ENCODE results near the gene RUFY4. TPM values are rescaled to one million over a fixed set of nuclear protein-coding genes. Genes with fewer than 3 reads are reported as not detected.

The RUFY4 gene
- total and polyA plus RNA-seq, 2 donors (not counting 3 experiments of a cell fraction or from before 2014, with no cell fraction given): not detected

GRCh38 chr2:218130377-218130776 is 61.3 kb downstream of the RUFY4 start:
- TF ChIP-seq MYC (IDR thresholded peaks at IDR 0.05; ENCODE audit: low read depth, low read length) (no peak), FOS (IDR thresholded peaks at IDR 0.05; ENCODE audit: borderline replicate concordance, insufficient read depth, low read length) (no peak), JUN (IDR thresholded peaks at IDR 0.05; ENCODE audit: borderline replicate concordance, insufficient read depth, insufficient read length, low read depth) (no peak), MAX (IDR thresholded peaks at IDR 0.05; ENCODE audit: insufficient read depth, insufficient read length) (no peak), POLR2AphosphoS5 (IDR thresholded peaks at IDR 0.05; ENCODE audit: insufficient read depth, low read depth, low read length) (no peak), POLR2A (IDR thresholded peaks at IDR 0.05; ENCODE audit: low read depth, low read length) (no peak), GATA2 (IDR thresholded peaks at IDR 0.05; ENCODE audit: insufficient read depth, insufficient read length, low read depth, low read length) (no peak), EZH2 (IDR thresholded peaks at IDR 0.05; ENCODE audit: borderline replicate concordance, low read depth, low read length, severe bottlenecking) (no peak)
- TF ChIP-seq, protein P1, sequence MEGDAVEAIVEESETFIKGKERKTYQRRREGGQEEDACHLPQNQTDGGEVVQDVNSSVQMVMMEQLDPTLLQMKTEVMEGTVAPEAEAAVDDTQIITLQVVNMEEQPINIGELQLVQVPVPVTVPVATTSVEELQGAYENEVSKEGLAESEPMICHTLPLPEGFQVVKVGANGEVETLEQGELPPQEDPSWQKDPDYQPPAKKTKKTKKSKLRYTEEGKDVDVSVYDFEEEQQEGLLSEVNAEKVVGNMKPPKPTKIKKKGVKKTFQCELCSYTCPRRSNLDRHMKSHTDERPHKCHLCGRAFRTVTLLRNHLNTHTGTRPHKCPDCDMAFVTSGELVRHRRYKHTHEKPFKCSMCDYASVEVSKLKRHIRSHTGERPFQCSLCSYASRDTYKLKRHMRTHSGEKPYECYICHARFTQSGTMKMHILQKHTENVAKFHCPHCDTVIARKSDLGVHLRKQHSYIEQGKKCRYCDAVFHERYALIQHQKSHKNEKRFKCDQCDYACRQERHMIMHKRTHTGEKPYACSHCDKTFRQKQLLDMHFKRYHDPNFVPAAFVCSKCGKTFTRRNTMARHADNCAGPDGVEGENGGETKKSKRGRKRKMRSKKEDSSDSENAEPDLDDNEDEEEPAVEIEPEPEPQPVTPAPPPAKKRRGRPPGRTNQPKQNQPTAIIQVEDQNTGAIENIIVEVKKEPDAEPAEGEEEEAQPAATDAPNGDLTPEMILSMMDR (IDR thresholded peaks at IDR 0.05; ENCODE audit: extremely low read depth in 1 of 2, insufficient read depth in 1 of 2, low read depth in 1 of 2, low read length in 2 of 2): no peak
- no peak overlapping the region for H3K9ac ChIP-seq (replicated peaks; ENCODE audit: extremely low read depth, insufficient read depth, low read length)
- H3K4me1 ChIP-seq (ENCODE audit: control insufficient read depth, extremely low read depth, insufficient read depth, low read length): no peaks in the 10 kb centered on the region
- ChIA-PET POLR2A (no interaction called here), CTCF (no interaction called here)
- H3K4me2 ChIP-seq (ENCODE audit: insufficient read depth, low read length): no peak overlapping the region
- no peak overlapping the region for H3K27ac ChIP-seq (ENCODE audit: insufficient read depth, low read depth, low read length)
- H2AFZ ChIP-seq (ENCODE audit: low read depth, low read length): no peak overlapping the region
- peaks cover 2 to 3% of the 10 kb centered on the region in 2 experiments for H3K27me3 ChIP-seq (ENCODE audit: control insufficient read depth in 2 of 2, insufficient read depth in 2 of 2, low read length in 2 of 2)
- no peak overlapping the region for H3K4me3 ChIP-seq (replicated peaks in 1 of 3; ENCODE audit: insufficient read depth in 1 of 3, low read depth in 1 of 3, low read length in 3 of 3)
- intact Hi-C loops (cut with micrococcal nuclease): no loop called here
- H4K20me1 ChIP-seq (replicated peaks; ENCODE audit: control insufficient read depth, extremely low read depth, insufficient read depth, low read length): no peaks in the 10 kb centered on the region
- H3K9me1 ChIP-seq (replicated peaks; ENCODE audit: control insufficient read depth, extremely low read depth, insufficient read depth, low read length): no peaks in the 10 kb centered on the region
- DNase-seq (ENCODE audit: low read depth, low spot score) (no peak), FAIRE-seq (no peak)
- no peaks in the 10 kb centered on the region for H3K9me3 ChIP-seq (replicated peaks; ENCODE audit: control insufficient read depth, insufficient read depth, low read length)
- BruUV-seq (replicated peaks): no TSS peak
- H3K79me2 ChIP-seq (ENCODE audit: control insufficient read depth, insufficient read depth, low read length): no peaks in the 10 kb centered on the region
- dilution Hi-C loops (cut with MboI; ENCODE audit: extremely low pct_ligation_motif_present, low sequenced_read_pairs): no loop called here
- no peaks in the 10 kb centered on the region for H3K36me3 ChIP-seq (ENCODE audit: control insufficient read depth in 2 of 2, extremely low read depth in 1 of 2, insufficient read depth in 2 of 2, low read length in 2 of 2)

All from endothelial cell of umbilical vein (primary cell).